H1 (cell line): ENCODE data around the gene TNC. TPM values are rescaled to one million over a fixed set of nuclear protein-coding genes. Genes with fewer than 3 reads are reported as not detected.

Experiments used
- CTCF ChIA-PET: fragments of 300-600 bp; sonication (Branson Sonifier 250); formaldehyde crosslinking; loops from one replicate; lab custom pipeline; 2021; ENCODE audit not compliant: partially characterized antibody; lab: Charles Lee
- POLR2A ChIA-PET: fragments of 300-600 bp; sonication (Branson Sonifier 250); formaldehyde crosslinking; loops from one replicate; lab custom pipeline; 2021; ENCODE audit warnings: inconsistent platforms; ENCODE audit not compliant: partially characterized antibody; lab: Charles Lee
- DNase-seq, 2 experiments: peaks; one replicate each; pipeline versions ENCODE4 v3.0.0 to v3.0.0-alpha.2; 2010 to 2022; ENCODE audit warnings: low spot score in 2 of 2, low read depth in 1 of 2, mixed read lengths in 1 of 2
- FAIRE-seq: peaks from 2 replicates; lab custom pipeline; 2011; peaks lifted over from hg19 to GRCh38; lab: Jason Lieb, UNC
- H2AFZ ChIP-seq: 2 replicates; pipeline ENCODE4 v1.8.1; 2012; ENCODE audit warnings: low read length, inconsistent platforms
- H2AK5ac ChIP-seq: 2 replicates; pipeline ENCODE4 v1.6.1; 2013; ENCODE audit warnings: low read depth, low read length
- H2BK120ac ChIP-seq: replicated peaks from 2 replicates; pipeline ENCODE3; 2013; ENCODE audit warnings: low read depth, low read length, inconsistent platforms
- H2BK12ac ChIP-seq: 2 replicates; pipeline ENCODE4 v1.6.1; 2013; ENCODE audit warnings: low read depth, low read length
- H2BK15ac ChIP-seq: 2 replicates; pipeline ENCODE4 v1.6.1; 2013; ENCODE audit warnings: low read length
- H2BK20ac ChIP-seq: 2 replicates; pipeline ENCODE4 v1.6.1; 2013; ENCODE audit warnings: low read length
- H2BK5ac ChIP-seq: 2 replicates; pipeline ENCODE4 v1.6.1; 2013; ENCODE audit warnings: low read depth, low read length
- H3K14ac ChIP-seq: 2 replicates; pipeline ENCODE4 v1.6.1; 2013; ENCODE audit warnings: inconsistent platforms; ENCODE audit not compliant: insufficient read length
- H3K18ac ChIP-seq: 2 replicates; pipeline ENCODE4 v1.6.1; 2013; ENCODE audit warnings: low read length; ENCODE audit errors: extremely low read depth
- H3K23ac ChIP-seq: 2 replicates; pipeline ENCODE4 v1.6.1; 2013; ENCODE audit warnings: inconsistent platforms; ENCODE audit not compliant: insufficient read length
- H3K23me2 ChIP-seq: 2 replicates; pipeline ENCODE4 v1.6.1; 2013; ENCODE audit warnings: low read depth, low read length
- H3K27ac ChIP-seq: 2 replicates; pipeline ENCODE4 v1.6.1; 2011; ENCODE audit warnings: low read depth, low read length, inconsistent platforms
- H3K27me3 ChIP-seq, 4 experiments: replicated peaks in 1 of 4; 1 replicate in 1 of 4; 2 replicates in 3 of 4; pipeline versions ENCODE4 v1.6.1 to v1.8.1; 2011 to 2013; ENCODE audit warnings: low read length in 3 of 4, mild to moderate bottlenecking in 3 of 4, inconsistent platforms in 2 of 4, mixed read lengths in 2 of 4, moderate library complexity in 1 of 4; ENCODE audit not compliant: control insufficient read depth in 3 of 4, insufficient read depth in 3 of 4; ENCODE audit errors: extremely low read depth in 1 of 4
- H3K36me3 ChIP-seq, 4 experiments: 2 replicates each; pipeline versions ENCODE4 v1.6.1 to v1.8.1; 2011 to 2013; ENCODE audit warnings: mild to moderate bottlenecking in 4 of 4, low read length in 3 of 4, moderate library complexity in 2 of 4, control low read depth in 1 of 4, inconsistent platforms in 1 of 4; ENCODE audit not compliant: insufficient read depth in 4 of 4, control insufficient read depth in 2 of 4
- H3K4ac ChIP-seq: replicated peaks from 2 replicates; pipeline ENCODE3; 2013; ENCODE audit warnings: low read length, low read depth, mixed read lengths, inconsistent platforms; ENCODE audit not compliant: insufficient read length
- H3K4me1 ChIP-seq, 4 experiments: replicated peaks in 1 of 4; 1 replicate in 1 of 4; 2 replicates in 3 of 4; pipeline versions ENCODE4 v1.6.1 to v1.8.1; 2011 to 2013; ENCODE audit warnings: low read length in 3 of 4, inconsistent platforms in 2 of 4, mixed read lengths in 1 of 4; ENCODE audit not compliant: insufficient read depth in 4 of 4, control insufficient read depth in 3 of 4
- H3K4me2 ChIP-seq, 2 experiments: 2 replicates each; pipeline versions ENCODE4 v1.6.1 to v1.8.1; 2011 to 2013; ENCODE audit warnings: low read depth in 2 of 2, low read length in 2 of 2, control low read depth in 1 of 2, inconsistent platforms in 1 of 2, mild to moderate bottlenecking in 1 of 2; ENCODE audit not compliant: insufficient read depth in 1 of 2
- H3K4me3 ChIP-seq, 4 experiments: fragments of 200-600, 300-600 bp in 1 of 4; sonication (generic), shearing (Covaris generic), sonication (Bioruptor Twin) in 1 of 4; 2 replicates each; pipeline versions ENCODE4 v1.5.1 to v1.8.1; 2011 to 2016; ENCODE audit warnings: low read length in 4 of 4, low read depth in 3 of 4, control low read depth in 2 of 4, inconsistent platforms in 2 of 4, mild to moderate bottlenecking in 2 of 4, mixed read lengths in 1 of 4, moderate library complexity in 1 of 4; ENCODE audit not compliant: insufficient read depth in 2 of 4; ENCODE audit errors: extremely low read depth in 1 of 4
- H3K56ac ChIP-seq: replicated peaks from 2 replicates; pipeline ENCODE3; 2013; ENCODE audit warnings: low read depth, mild to moderate bottlenecking, mixed read lengths, low read length, inconsistent platforms; ENCODE audit not compliant: insufficient read length
- H3K79me1 ChIP-seq: 2 replicates; pipeline ENCODE4 v1.6.1; 2013; ENCODE audit warnings: low read depth, low read length, control low read depth
- H3K79me2 ChIP-seq, 2 experiments: 2 replicates each; pipeline versions ENCODE4 v1.6.1 to v1.8.1; 2012 to 2013; ENCODE audit warnings: low read length in 2 of 2, mild to moderate bottlenecking in 2 of 2, inconsistent platforms in 1 of 2; ENCODE audit not compliant: insufficient read depth in 2 of 2, control insufficient read depth in 1 of 2
- H3K9ac ChIP-seq, 4 experiments: replicated peaks in 1 of 4; 1 replicate in 1 of 4; 2 replicates in 3 of 4; pipeline versions ENCODE4 v1.6.1 to v1.8.1; 2011 to 2013; ENCODE audit warnings: low read depth in 3 of 4, low read length in 3 of 4, control low read depth in 2 of 4, mild to moderate bottlenecking in 2 of 4, moderate library complexity in 2 of 4, inconsistent platforms in 1 of 4; ENCODE audit errors: extremely low read depth in 1 of 4
- H3K9me3 ChIP-seq, 2 experiments: 2 replicates each; pipeline versions ENCODE4 v1.6.1 to v1.8.1; 2012 to 2013; ENCODE audit warnings: mild to moderate bottlenecking in 2 of 2, moderate library complexity in 2 of 2, control low read depth in 1 of 2, inconsistent platforms in 1 of 2, low read depth in 1 of 2, low read length in 1 of 2, mixed read lengths in 1 of 2; ENCODE audit not compliant: insufficient read depth in 2 of 2
- H4K20me1 ChIP-seq, 2 experiments: replicated peaks in 1 of 2; 2 replicates each; pipeline versions ENCODE3 to v1.8.1; 2011 to 2013; ENCODE audit warnings: inconsistent platforms in 2 of 2, low read length in 2 of 2, mild to moderate bottlenecking in 1 of 2; ENCODE audit not compliant: insufficient read depth in 2 of 2, control insufficient read depth in 1 of 2
- H4K5ac ChIP-seq: 2 replicates; pipeline ENCODE4 v1.6.1; 2013; ENCODE audit warnings: low read length, low read depth, mixed read lengths, inconsistent platforms; ENCODE audit not compliant: insufficient read length
- H4K8ac ChIP-seq: 2 replicates; pipeline ENCODE4 v1.8.0; 2013; ENCODE audit warnings: mild to moderate bottlenecking, moderate library complexity, low read length, inconsistent platforms; ENCODE audit not compliant: insufficient read depth; ENCODE audit errors: extremely low read depth
- H4K91ac ChIP-seq: replicated peaks from 2 replicates; pipeline ENCODE3; 2013; ENCODE audit warnings: low read length, mixed read lengths, inconsistent platforms; ENCODE audit not compliant: insufficient read length
- POLR2A ChIP-seq, 2 experiments: IDR thresholded peaks; 1 replicate in 1 of 2; 2 replicates in 1 of 2; pipeline ENCODE4 v1.6.1; 2011; ENCODE audit warnings: low read depth in 2 of 2, low read length in 2 of 2, mild to moderate bottlenecking in 2 of 2; ENCODE audit errors: control extremely low read depth in 1 of 2
- SUZ12 ChIP-seq: fragments of 200-600 bp; sonication (generic); IDR thresholded peaks from 2 replicates; pipeline ENCODE4 v1.6.1; 2012; ENCODE audit warnings: mild to moderate bottlenecking, inconsistent platforms, low read length, moderate library complexity, mixed read lengths
- WGBS, 2 experiments: shearing (Covaris generic) in 1 of 2; methylation state at CpG; one replicate each; pipeline versions ENCODE4 v1.1.6 to v1.1.7; 2013 to 2015; ENCODE audit warnings: low lambda C conversion rate in 2 of 2, mixed read lengths in 2 of 2, inconsistent platforms in 1 of 2, low coverage in 1 of 2, missing lambda C conversion rate in 1 of 2; ENCODE audit not compliant: insufficient replicate concordance in 2 of 2, insufficient coverage in 1 of 2, insufficient read length in 1 of 2; ENCODE audit errors: extremely low coverage in 1 of 2, missing lambda C conversion rate in 1 of 2; 5-methylcytosine and 5-hydroxymethylcytosine counted together
- polyA plus RNA-seq, 7 experiments: library from polyadenylated mRNA; depleted of rRNA in 3 of 7; stranded (reverse) in 5 of 7; unstranded in 2 of 7; fragments of >200 nt in 5 of 7; fragments of 200-250 nt in 2 of 7; gene quantifications; 1 replicate in 5 of 7; 2 replicates in 1 of 7; 4 replicates in 1 of 7; pipeline versions ENCODE4 v1.2.1 to v1.2.3, GENCODE V29; 2011 to 2013; ENCODE audit warnings: missing spikeins in 2 of 7, mixed read lengths in 2 of 7
- total RNA-seq: library from RNA; stranded (reverse); fragmentation: NEBNext Ultra II Directional; extraction: Animal tissue kit (Norgen Biotek cat#: 25700); gene quantifications from 2 replicates; pipeline ENCODE4 v1.2.1, GENCODE V29; 2021
- TF ChIP-seq, protein P1 (sequence below): IDR thresholded peaks from 2 replicates; pipeline ENCODE4 v1.6.1; 2012; ENCODE audit warnings: inconsistent platforms

Gene TNC
- total and polyA plus RNA-seq, 2 of the 8 experiments (the other 6 are each of a cell fraction or from before 2014, with no cell fraction given) = 6.2 to 11.4 TPM

DNA sequence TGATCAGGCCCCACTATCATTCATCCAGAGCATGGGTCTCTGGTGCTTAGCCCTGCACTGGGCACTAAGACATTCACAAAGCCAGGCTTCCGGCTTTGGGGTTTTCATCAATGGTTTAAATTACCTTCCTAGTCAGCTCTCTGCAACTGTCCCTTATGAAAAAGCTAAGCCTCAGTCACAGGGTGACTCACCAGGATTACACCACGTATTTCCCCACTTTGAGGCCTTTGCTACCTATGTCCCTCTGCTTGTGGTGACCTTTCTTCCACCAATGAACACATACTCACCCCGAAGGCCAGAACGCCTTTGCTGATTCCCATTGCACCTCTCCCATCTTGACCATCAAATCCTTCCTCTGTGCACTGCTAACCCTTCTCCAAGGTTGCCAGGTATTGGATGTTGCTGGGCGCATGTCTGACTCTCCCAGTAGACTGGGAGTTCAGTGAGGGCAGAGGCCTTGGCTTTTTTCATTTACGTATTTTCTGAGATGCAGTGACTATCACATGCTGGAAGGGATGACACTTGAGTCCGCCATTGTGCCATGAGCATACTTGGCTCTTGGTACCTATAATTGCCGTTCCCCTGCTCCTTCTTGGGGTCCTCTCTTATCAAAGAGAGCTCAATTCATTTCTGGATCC lies 128.9 kb downstream of the TNC start:
- H2AFZ ChIP-seq = no peak overlapping the region
- no peak overlapping the region for H2BK5ac ChIP-seq
- no peak overlapping the region for H4K8ac ChIP-seq
- no peak overlapping the region for H3K4me3 ChIP-seq
- no peak for FAIRE-seq
- H3K79me2 ChIP-seq = no peaks in the 10 kb centered on the region
- H4K91ac ChIP-seq = no peak overlapping the region
- no peak overlapping the region for H3K56ac ChIP-seq
- WGBS, 2 experiments = 92% methylated on average over 8 of the region's 8 CpGs; no CpG with 5 or more reads in 1 of the 2 experiments
- no peaks in the 10 kb centered on the region for H3K79me1 ChIP-seq
- H3K4me1 ChIP-seq = no peaks in the 10 kb centered on the region
- H2BK15ac ChIP-seq = no peak overlapping the region
- TF ChIP-seq, protein P1, sequence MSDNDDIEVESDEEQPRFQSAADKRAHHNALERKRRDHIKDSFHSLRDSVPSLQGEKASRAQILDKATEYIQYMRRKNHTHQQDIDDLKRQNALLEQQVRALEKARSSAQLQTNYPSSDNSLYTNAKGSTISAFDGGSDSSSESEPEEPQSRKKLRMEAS = no peak
- no peak for TF ChIP-seq POLR2A (IDR thresholded peaks at IDR 0.05; ENCODE audit: control extremely low read depth in 1 of 2, low read depth in 2 of 2, low read length in 2 of 2)
- TF ChIP-seq SUZ12 = no peak
- TF ChIP-seq, all 59 proteins: peak for 0
- Histone ChIP-seq H3K27ac (no peak overlapping the region), H3K36me3 (no peaks in the 10 kb centered on the region), H4K5ac (no peak overlapping the region), H3K9ac (no peak overlapping the region), H2BK20ac (no peak overlapping the region), H3K4ac (no peak overlapping the region), H4K20me1 (no peaks in the 10 kb centered on the region), H2BK120ac (no peak overlapping the region), H3K14ac (no peak overlapping the region), H3K27me3 (peaks cover 0 to 2% (median 0%) of the 10 kb centered on the region in 4 experiments; a peak in 2 of 7 replicates), H2AK5ac (no peak overlapping the region), H3K23ac (no peak overlapping the region), H3K4me2 (no peak overlapping the region), H3K18ac (no peak overlapping the region), H3K9me3 (no peaks in the 10 kb centered on the region), H3K23me2 (no peaks in the 10 kb centered on the region; the same call in 1 of the 2 replicates), H2BK12ac (no peak overlapping the region)
- ChIA-PET CTCF (interaction anchor here (1.6 kb wide), 1 partner anchor 25 kb away, joined by 4 read pairs; no protein-coding TSS in a partner anchor), POLR2A (no interaction called here)
- no peak for DNase-seq
